PC-3 (cell line): Measurements from ENCODE around the gene RTP1. TPM values are rescaled to one million over a fixed set of nuclear protein-coding genes. Genes with fewer than 3 reads are reported as not detected.

Experiments used
- ATAC-seq: fragments of 200-7000 bp; cut with Tn5 transposase; 2 replicates; pipeline ENCODE4 v1.9.1; 2020; ENCODE audit warnings: mild to moderate bottlenecking, moderate library complexity
- BruUV-seq: library from RNA; stranded (reverse); fragments of 400-500 nt; replicated peaks from 2 replicates; lab custom pipeline; 2021; lab: Mats Ljungman, UMichigan
- CTCF ChIA-PET: fragments of 300-600 bp; sonication (Branson Sonifier 250); formaldehyde crosslinking; loops from one replicate; lab custom pipeline; 2022; ENCODE audit warnings: antibody characterized with exemption; lab: Charles Lee
- POLR2A ChIA-PET: fragments of 300-600 bp; sonication (Branson Sonifier 250); formaldehyde crosslinking; loops from one replicate; lab custom pipeline; 2022; ENCODE audit warnings: antibody characterized with exemption; ENCODE audit not compliant: unreplicated experiment; lab: Charles Lee
- DNase-seq: peaks from one replicate; pipeline ENCODE4 v3.0.0-alpha.2; 2015
- H2AFZ ChIP-seq: fragments of 300-600 bp; sonication (generic); 2 replicates; pipeline ENCODE4 v1.6.0; 2016; ENCODE audit warnings: antibody characterized with exemption, low read length
- H3F3A ChIP-seq: fragments of 300-600 bp; sonication (generic); one replicate; pipeline ENCODE4 v1.6.0; 2017; ENCODE audit warnings: antibody characterized with exemption, low read length, control low read depth, mild to moderate bottlenecking; ENCODE audit not compliant: unreplicated experiment
- H3K27ac ChIP-seq: fragments of 300-600 bp; sonication (generic); 2 replicates; pipeline ENCODE4 v1.5.1; 2016; ENCODE audit warnings: mild to moderate bottlenecking, low read length
- H3K27me3 ChIP-seq: fragments of 300-600 bp; sonication (generic); 2 replicates; pipeline ENCODE4 v1.6.1; 2016; ENCODE audit warnings: low read length, mixed read lengths
- H3K36me3 ChIP-seq: fragments of 300-600 bp; sonication (generic); 2 replicates; pipeline ENCODE4 v1.6.1; 2016; ENCODE audit warnings: low read depth, mixed run types, low read length, mixed read lengths
- H3K4me1 ChIP-seq: fragments of 300-600 bp; sonication (generic); 2 replicates; pipeline ENCODE4 v1.5.1; 2016; ENCODE audit warnings: low read length; ENCODE audit not compliant: insufficient read depth
- H3K4me2 ChIP-seq: fragments of 300-600 bp; sonication (generic); 2 replicates; pipeline ENCODE4 v1.6.0; 2016; ENCODE audit warnings: low read length
- H3K4me3 ChIP-seq: fragments of 300-600 bp; sonication (generic); 2 replicates; pipeline ENCODE4 v1.5.1; 2016; ENCODE audit warnings: mild to moderate bottlenecking, low read length, mixed read lengths
- H3K79me2 ChIP-seq: fragments of 300-600 bp; sonication (generic); 2 replicates; pipeline ENCODE4 v1.6.1; 2017; ENCODE audit warnings: low read length, mixed read lengths
- H3K9ac ChIP-seq: fragments of 300-600 bp; sonication (generic); 2 replicates; pipeline ENCODE4 v1.6.0; 2016; ENCODE audit warnings: mild to moderate bottlenecking, low read length
- H3K9me2 ChIP-seq: fragments of 300-600 bp; sonication (generic); replicated peaks from 2 replicates; pipeline ENCODE4 v1.6.1; 2016; ENCODE audit warnings: mixed run types, low read length, mixed read lengths
- H3K9me3 ChIP-seq: fragments of 300-600 bp; sonication (generic); 2 replicates; pipeline ENCODE4 v1.6.1; 2016; ENCODE audit warnings: low read length, mixed read lengths
- H4K20me1 ChIP-seq: fragments of 300-600 bp; sonication (generic); 2 replicates; pipeline ENCODE4 v1.6.1; 2016; ENCODE audit warnings: low read length, mixed read lengths
- EZH2 ChIP-seq: fragments of 300-600 bp; sonication (generic); IDR thresholded peaks from one replicate; pipeline ENCODE4 v1.6.1; 2017; ENCODE audit warnings: antibody characterized with exemption, mild to moderate bottlenecking, low read length; ENCODE audit not compliant: unreplicated experiment
- EZH2phosphoT487 ChIP-seq: fragments of 300-600 bp; sonication (generic); IDR thresholded peaks from 2 replicates; pipeline ENCODE4 v1.6.1; 2018; ENCODE audit warnings: mild to moderate bottlenecking, antibody characterized with exemption, low read length, borderline replicate concordance
- intact Hi-C: fragments of 100-400 bp; cut with micrococcal nuclease; formaldehyde crosslinking; loops from 2 replicates; pipeline ENCODE4 v1.9.0; 2023
- total RNA-seq: library from RNA; depleted of rRNA; stranded (reverse); fragments of >200 nt; gene quantifications from 2 replicates; pipeline ENCODE4 v1.2.3, GENCODE V29; 2014
- TF ChIP-seq, protein P1 (sequence below): fragments of 300-600 bp; sonication (generic); conservative IDR thresholded peaks from 2 replicates; pipeline ENCODE4 v1.5.1; 2017; ENCODE audit warnings: antibody characterized with exemption, low read depth, mild to moderate bottlenecking, low read length

Gene RTP1
- total RNA-seq, 1 experiment from 2014 or later: not detected

DNA sequence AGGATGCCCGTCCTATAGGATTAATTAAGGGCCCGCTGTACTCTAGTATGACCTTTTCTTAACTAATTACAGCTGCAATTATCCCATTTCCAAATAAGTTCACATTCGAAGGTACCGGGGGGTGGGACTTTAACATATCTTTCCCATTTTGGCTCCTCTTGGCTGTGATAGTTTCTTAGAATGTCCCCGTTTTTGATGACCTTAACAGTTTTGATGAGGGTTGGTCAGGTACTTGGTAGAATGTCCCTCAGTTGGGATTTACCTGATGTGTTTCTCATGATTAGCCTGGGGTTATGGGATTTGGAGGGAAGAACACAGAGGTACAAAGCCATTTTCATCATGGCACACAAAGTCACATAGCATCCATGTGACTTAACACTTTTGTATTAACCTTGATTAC lies 18.2 kb downstream of the RTP1 start:
- no peak for TF ChIP-seq EZH2phosphoT487
- CTCF ChIA-PET: no interaction called here
- intact Hi-C loops: no loop called here

DNA sequence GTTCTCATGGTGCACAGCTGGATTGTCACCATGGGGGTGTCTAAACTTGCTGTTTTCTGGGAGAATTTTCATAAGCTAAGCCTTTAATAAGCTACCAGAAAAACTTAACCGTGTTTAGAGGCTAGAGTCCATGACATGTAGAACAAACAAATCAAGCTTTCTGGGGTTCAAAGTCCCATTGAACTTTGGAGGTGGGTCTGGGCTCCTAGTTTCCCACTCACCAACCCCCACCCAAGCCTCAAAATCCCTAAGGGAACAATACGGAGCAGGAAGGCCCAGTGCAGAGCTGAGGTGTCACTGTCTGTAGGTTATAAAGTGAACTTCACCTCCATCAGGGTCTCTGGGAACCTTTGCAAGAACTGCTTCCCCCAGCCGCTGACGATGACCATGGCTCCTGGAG lies 25.5 kb downstream of the RTP1 start:
- DNase-seq (no peak), ATAC-seq (no peak)
- Histone ChIP-seq H3K9ac (no peak overlapping the region), H3K9me2 (no peaks in the 10 kb centered on the region), H3K36me3 (no peaks in the 10 kb centered on the region), H3K9me3 (no peaks in the 10 kb centered on the region), H3K79me2 (no peaks in the 10 kb centered on the region), H3K27me3 (no peaks in the 10 kb centered on the region), H3K4me3 (no peak overlapping the region), H3K27ac (no peak overlapping the region), H4K20me1 (no peaks in the 10 kb centered on the region), H2AFZ (no peak overlapping the region), H3K4me1 (peaks cover 14% of the 10 kb centered on the region), H3F3A (no peaks in the 10 kb centered on the region), H3K4me2 (no peak overlapping the region)
- no peak for TF ChIP-seq EZH2phosphoT487
- no peak for TF ChIP-seq EZH2
- TF ChIP-seq, protein P1, sequence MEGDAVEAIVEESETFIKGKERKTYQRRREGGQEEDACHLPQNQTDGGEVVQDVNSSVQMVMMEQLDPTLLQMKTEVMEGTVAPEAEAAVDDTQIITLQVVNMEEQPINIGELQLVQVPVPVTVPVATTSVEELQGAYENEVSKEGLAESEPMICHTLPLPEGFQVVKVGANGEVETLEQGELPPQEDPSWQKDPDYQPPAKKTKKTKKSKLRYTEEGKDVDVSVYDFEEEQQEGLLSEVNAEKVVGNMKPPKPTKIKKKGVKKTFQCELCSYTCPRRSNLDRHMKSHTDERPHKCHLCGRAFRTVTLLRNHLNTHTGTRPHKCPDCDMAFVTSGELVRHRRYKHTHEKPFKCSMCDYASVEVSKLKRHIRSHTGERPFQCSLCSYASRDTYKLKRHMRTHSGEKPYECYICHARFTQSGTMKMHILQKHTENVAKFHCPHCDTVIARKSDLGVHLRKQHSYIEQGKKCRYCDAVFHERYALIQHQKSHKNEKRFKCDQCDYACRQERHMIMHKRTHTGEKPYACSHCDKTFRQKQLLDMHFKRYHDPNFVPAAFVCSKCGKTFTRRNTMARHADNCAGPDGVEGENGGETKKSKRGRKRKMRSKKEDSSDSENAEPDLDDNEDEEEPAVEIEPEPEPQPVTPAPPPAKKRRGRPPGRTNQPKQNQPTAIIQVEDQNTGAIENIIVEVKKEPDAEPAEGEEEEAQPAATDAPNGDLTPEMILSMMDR: no peak
- intact Hi-C loops: no loop called here
- CTCF ChIA-PET: interaction anchor here (1.8 kb wide), 1 partner anchor 374 kb away, joined by 5 read pairs; no protein-coding TSS in a partner anchor
- POLR2A ChIA-PET: no interaction called here
- no TSS peak for BruUV-seq

More for the DNA sequence above, 18.2 kb downstream of the RTP1 start:
- ATAC-seq: no peak
- no peak overlapping the region for H3K9ac ChIP-seq
- POLR2A ChIA-PET: no interaction called here
- no peaks in the 10 kb centered on the region for H3K27me3 ChIP-seq
- no peaks in the 10 kb centered on the region for H3K79me2 ChIP-seq
- no peak overlapping the region for H3K27ac ChIP-seq
- peaks cover 6% of the 10 kb centered on the region for H3K4me1 ChIP-seq
- no peak for DNase-seq
- no peaks in the 10 kb centered on the region for H3K9me3 ChIP-seq
- H3F3A ChIP-seq: no peaks in the 10 kb centered on the region
- H3K4me2 ChIP-seq: no peak overlapping the region
- BruUV-seq: no TSS peak
- H3K4me3 ChIP-seq: no peak overlapping the region
- no peak overlapping the region for H2AFZ ChIP-seq
- H3K36me3 ChIP-seq: no peaks in the 10 kb centered on the region
- H3K9me2 ChIP-seq: no peaks in the 10 kb centered on the region
- H4K20me1 ChIP-seq: no peaks in the 10 kb centered on the region

DNA sequence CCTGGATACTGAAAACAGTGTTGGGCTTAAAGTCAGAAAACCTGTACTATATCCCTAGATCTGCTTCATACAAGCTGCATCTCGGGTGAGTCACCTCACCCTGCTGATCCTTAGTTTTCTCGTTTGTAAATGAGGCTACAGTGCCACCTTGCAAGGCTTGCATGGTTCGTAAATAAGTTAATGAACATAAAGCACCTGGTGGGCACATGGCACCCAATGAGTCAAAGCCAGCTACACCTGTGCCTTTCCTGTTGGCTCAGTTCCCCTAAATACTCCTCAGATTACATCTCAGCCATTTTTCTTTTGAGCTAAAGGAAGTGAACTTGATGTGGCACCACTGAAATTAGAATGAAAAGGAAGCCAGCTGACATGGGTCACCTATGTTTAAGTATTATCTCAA lies 26.5 kb downstream of the RTP1 start:
- Histone ChIP-seq H3K4me2 (peak overlapping the region; percentile 9; the same call in 1 of the 2 replicates), H3K27ac (no peak overlapping the region), H3K9ac (no peak overlapping the region), H3K4me3 (no peak overlapping the region), H4K20me1 (no peaks in the 10 kb centered on the region), H3F3A (no peaks in the 10 kb centered on the region), H3K36me3 (no peaks in the 10 kb centered on the region), H3K9me2 (no peaks in the 10 kb centered on the region), H3K9me3 (no peaks in the 10 kb centered on the region), H3K27me3 (no peaks in the 10 kb centered on the region), H3K4me1 (peaks cover 19% of the 10 kb centered on the region), H2AFZ (no peak overlapping the region), H3K79me2 (no peaks in the 10 kb centered on the region)
- DNase-seq: peak; percentile 71
- no TSS peak for BruUV-seq
- CTCF ChIA-PET: interaction anchor here (0.6 to 1.8 kb wide), 3 partner anchors 59 to 675 kb away, joined by 4 to 7 read pairs (median 5); no protein-coding TSS in a partner anchor
- no peak for TF ChIP-seq EZH2phosphoT487
- TF ChIP-seq EZH2: no peak
- TF ChIP-seq, protein P1: no peak
- ATAC-seq: peak; percentile 33
- POLR2A ChIA-PET: no interaction called here
- intact Hi-C loops: no loop called here
